AG04450 (cell line): Measurements from ENCODE around the gene GANC. TPM values are rescaled to one million over a fixed set of nuclear protein-coding genes. Genes with fewer than 3 reads are reported as not detected.

ENCODE experiments used
- CTCF ChIA-PET: fragments of 300-600, 350-600 bp; formaldehyde crosslinking; extraction: SDS; loops from one replicate; lab custom pipeline; 2022; ENCODE audit warnings: antibody characterized with exemption, inconsistent platforms; lab: Charles Lee
- POLR2A ChIA-PET: fragments of 350-600 bp; formaldehyde crosslinking; extraction: SDS; loops from one replicate; lab custom pipeline; 2021; ENCODE audit warnings: antibody characterized with exemption, inconsistent platforms; lab: Yijun Ruan, JAX
- DNase-seq: peaks from one replicate; pipeline ENCODE4 v3.0.0-alpha.2; 2011; ENCODE audit warnings: low read depth, low spot score
- H3K27ac ChIP-seq: one replicate; pipeline ENCODE4 v1.5.1; 2012; ENCODE audit warnings: low read depth, low read length, control low read depth
- H3K27me3 ChIP-seq: one replicate; pipeline ENCODE4 v1.6.0; 2012; ENCODE audit warnings: low read length; ENCODE audit not compliant: control insufficient read depth, insufficient read depth
- H3K4me3 ChIP-seq: 2 replicates; pipeline ENCODE4 v1.5.1; 2011; ENCODE audit warnings: mild to moderate bottlenecking, low read depth, low read length, control low read depth
- H3K9me3 ChIP-seq: 2 replicates; pipeline ENCODE4 v1.5.1; 2012; ENCODE audit warnings: low read length; ENCODE audit not compliant: control insufficient read depth, insufficient read depth
- CTCF ChIP-seq: IDR thresholded peaks from 2 replicates; pipeline ENCODE4 v1.5.1; 2011; ENCODE audit warnings: low read depth, low read length, control low read depth, inconsistent platforms
- polyA plus RNA-seq: library from polyadenylated mRNA; depleted of rRNA; stranded (reverse); fragments of >200 nt; gene quantifications from 2 replicates; pipeline ENCODE4 v1.2.3, GENCODE V29; 2011

GANC gene
- polyA plus RNA-seq, 1 experiment, result 16.5 TPM

DNA sequence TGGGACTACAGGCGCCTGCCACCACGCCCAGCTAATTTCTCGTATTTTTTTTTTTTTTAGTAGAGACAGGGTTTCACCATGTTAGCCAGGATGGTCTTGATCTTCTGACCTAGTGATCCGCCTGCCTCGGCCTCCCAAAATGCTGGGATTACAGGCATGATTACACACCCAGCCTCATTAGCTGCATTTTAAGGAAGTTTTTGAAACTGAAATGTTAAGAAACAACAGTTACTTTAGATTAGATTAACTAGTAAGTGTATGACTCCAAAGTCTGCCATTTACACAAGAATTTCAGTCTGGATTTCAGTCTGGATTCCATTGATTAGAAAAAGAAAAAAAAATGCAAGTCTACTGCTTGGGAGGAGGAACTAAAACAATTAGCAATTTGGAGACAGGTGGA lies 40.4 kb upstream of the GANC start:
- Histone ChIP-seq H3K27ac (no peak overlapping the region), H3K9me3 (no peaks in the 10 kb centered on the region), H3K4me3 (no peak overlapping the region), H3K27me3 (no peaks in the 10 kb centered on the region)
- POLR2A ChIA-PET, result no interaction called here
- DNase-seq, result no peak
- TF ChIP-seq CTCF, result no peak
- CTCF ChIA-PET, result interaction anchor here (1.0 kb wide), 1 partner anchor 38 kb away, joined by 3 read pairs; no protein-coding TSS in a partner anchor

GRCh38 chr15:42233107-42233506 lies 39.9 kb upstream of the GANC start:
- ChIA-PET POLR2A (no interaction called here), CTCF (interaction anchor here (1.0 kb wide), 1 partner anchor 38 kb away, joined by 3 read pairs; no protein-coding TSS in a partner anchor)
- Histone ChIP-seq H3K27me3 (no peaks in the 10 kb centered on the region), H3K27ac (no peak overlapping the region), H3K4me3 (no peak overlapping the region), H3K9me3 (no peaks in the 10 kb centered on the region)
- no peak for DNase-seq
- no peak for TF ChIP-seq CTCF

- POLR2A ChIA-PET, result no interaction called here
- no peaks in the 10 kb centered on the region for H3K27me3 ChIP-seq
- DNase-seq, result peak; percentile 10
- TF ChIP-seq CTCF, result no peak
- no peak overlapping the region for H3K27ac ChIP-seq
- H3K4me3 ChIP-seq, result no peak overlapping the region
- CTCF ChIA-PET, result no interaction called here
- no peaks in the 10 kb centered on the region for H3K9me3 ChIP-seq
Observed at GRCh38 chr15:42239528-42240182, 33.3 kb upstream of the GANC start.

GRCh38 chr15:42240823-42241222 lies 32.2 kb upstream of the GANC start:
- Histone ChIP-seq H3K4me3 (no peak overlapping the region), H3K9me3 (no peaks in the 10 kb centered on the region), H3K27ac (no peak overlapping the region), H3K27me3 (no peaks in the 10 kb centered on the region)
- no peak for TF ChIP-seq CTCF
- DNase-seq, result no peak
- POLR2A ChIA-PET, result no interaction called here
- CTCF ChIA-PET, result interaction anchor here (2.0 kb wide), 1 partner anchor 144 kb away, joined by 6 read pairs; no protein-coding TSS in a partner anchor

DNA sequence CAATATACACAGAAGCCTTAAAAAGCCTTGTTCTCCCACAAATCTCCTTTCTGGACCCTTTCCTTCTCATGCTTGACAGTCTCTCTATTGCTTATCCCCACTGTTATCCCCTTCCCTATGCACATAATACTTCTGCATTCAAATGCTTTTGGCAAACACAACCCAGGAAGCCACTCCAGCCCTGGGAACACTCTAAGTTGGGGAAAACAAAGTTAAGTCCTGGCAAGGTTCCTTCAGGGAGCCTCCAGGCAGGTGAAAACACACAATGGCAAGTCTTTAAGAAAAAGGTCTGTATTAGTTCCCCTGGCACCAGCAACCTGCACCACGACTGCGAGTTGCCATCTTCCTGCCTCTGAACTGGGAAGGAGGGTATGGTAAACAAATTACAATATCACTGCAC lies 19.7 kb upstream of the GANC start:
- ChIA-PET POLR2A (no interaction called here), CTCF (no interaction called here)
- H3K27ac ChIP-seq, result no peak overlapping the region
- DNase-seq, result no peak
- no peak overlapping the region for H3K4me3 ChIP-seq
- TF ChIP-seq CTCF, result no peak
- H3K9me3 ChIP-seq, result peaks cover 13% of the 10 kb centered on the region
- no peaks in the 10 kb centered on the region for H3K27me3 ChIP-seq
